ENCODE data around the gene BBS2.
A peak's percentile ranks its signal among the peaks of the same experiment; 100 is the strongest.

Gene BBS2

DNA sequence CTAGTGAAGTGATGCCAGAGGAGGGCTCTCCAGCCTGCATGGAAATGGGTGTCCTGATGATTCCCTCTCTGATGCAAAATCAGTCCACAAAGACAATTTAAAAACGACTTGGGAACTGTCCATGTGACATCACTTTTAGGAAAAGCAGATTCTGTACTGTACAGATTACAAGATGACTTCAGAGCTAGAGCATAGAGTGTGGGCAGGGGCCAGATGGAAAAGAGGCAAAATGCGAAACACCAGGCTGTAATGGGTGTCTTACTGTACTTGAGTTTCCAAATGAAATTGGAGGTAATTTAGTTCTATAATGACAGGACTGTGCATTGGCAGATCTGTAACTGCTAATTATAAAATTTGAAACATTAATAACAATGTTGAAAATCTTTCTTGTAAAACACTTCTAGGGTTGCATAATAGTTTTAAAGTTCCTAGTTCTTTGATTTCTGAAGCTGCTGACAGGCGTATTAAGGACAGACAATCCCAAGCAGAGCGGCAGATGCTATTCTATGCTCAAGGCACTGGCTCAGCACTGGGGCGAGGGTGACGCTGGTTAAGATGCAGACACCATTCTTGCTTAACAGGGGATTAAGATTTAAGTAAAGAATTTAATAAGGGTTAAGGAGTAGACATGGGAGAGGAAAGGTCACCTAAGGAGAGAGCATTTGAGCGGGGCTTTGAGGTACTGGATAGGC lies 38.9 kb downstream of the BBS2 start:
- no peak overlapping the region for H3K4me3 ChIP-seq (ENCODE audit: low read length)
- no peak for DNase-seq (ENCODE audit: low read depth, low spot score)

DNA sequence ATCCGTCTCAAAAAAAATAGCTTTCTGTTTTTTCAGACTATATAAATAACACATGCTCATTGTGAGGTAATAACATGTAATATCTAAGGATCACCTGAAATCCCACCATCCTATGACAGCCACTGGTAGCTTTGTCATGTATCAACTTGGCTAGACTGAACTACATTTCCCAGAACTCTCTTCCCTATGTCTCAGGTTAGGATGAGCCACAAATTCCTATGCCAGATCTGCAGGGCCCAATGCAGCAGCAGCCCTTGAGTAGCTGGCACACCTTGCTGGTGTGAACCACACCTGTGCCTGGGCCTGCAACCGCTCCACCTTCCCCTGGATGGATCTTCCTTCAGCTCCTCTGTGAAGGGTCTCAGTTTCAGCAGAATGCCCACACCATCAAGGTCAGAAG lies 40.4 kb downstream of the BBS2 start:
- DNase-seq (ENCODE audit: low read depth, low spot score) = no peak
- no peak overlapping the region for H3K4me3 ChIP-seq (ENCODE audit: low read length)

DNA sequence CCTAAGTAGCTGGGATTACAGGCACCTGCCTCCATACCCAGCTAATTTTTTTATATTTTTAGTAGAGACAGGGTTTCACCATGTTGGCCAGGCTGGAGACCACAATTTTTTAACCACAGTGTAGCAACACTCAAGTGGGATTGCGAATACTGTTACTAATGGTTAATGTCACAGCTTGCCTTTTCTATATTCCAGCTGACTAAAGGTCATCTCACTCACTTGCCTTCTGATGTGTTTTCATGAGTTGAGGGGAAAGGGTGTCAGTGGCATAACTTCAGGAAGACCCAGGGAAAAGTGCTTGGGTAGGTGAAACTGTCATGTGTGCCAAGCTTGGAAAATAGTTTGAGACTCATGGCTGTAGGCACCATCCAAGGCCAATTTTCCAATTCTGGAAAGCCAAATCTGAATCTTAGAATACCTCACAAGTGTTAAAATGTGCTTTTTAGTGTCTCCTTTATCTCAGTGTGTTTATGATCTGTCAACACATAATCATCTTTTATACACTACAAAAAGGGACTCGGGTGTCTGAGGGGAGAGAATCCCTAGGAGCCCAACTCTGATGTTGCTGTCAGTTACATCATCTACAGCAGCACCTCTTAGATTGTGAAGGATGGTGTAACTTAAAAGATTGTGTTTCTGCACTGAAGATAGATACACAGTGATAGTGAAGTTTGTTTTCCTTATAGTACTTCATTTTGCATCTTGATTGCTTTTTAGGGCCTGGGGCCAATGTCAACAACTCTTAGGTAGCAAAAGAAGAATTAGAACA lies 41.4 kb downstream of the BBS2 start:
- H3K4me3 ChIP-seq (ENCODE audit: low read length) = no peak overlapping the region
- no peak for DNase-seq (ENCODE audit: low read depth, low spot score)

DNA sequence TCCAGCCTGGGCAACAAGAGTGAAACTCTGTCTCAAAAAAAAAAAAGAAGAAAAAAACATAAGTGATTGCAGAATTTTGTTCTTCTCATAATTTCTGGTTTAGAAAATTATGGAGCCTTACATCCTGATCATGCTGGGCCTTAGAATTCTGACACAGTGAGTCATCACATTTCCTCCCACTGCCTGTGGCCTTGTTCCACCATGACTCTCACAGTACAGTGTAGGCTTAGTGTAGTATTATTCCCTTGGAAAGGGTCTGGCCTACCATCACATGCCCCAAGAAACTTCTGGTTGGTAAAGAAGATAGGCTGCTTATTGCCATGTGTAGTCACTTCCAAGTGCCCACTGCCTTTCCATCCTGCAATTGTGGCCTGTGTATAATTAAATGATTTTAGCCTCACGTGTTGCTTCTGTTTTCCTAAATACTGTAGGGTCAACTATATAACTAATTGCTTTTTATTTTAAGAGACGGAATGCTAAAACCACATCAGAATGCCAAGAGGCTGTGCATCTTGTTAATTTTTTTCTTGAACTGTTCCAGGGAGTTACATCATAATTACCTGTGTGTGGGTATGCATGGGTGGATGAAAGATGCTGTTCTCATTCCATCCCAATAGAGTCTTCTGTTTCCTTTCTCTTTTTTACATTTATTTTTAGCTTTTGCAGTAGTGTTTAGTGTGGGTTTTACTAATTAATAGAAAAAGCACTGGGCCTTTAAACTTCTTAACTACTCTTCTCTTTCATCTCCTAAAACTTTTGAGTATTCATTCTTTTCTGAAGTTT lies 42.5 kb downstream of the BBS2 start:
- no peak for DNase-seq (ENCODE audit: low read depth, low spot score)
- H3K4me3 ChIP-seq (ENCODE audit: low read length) = no peak overlapping the region

DNA sequence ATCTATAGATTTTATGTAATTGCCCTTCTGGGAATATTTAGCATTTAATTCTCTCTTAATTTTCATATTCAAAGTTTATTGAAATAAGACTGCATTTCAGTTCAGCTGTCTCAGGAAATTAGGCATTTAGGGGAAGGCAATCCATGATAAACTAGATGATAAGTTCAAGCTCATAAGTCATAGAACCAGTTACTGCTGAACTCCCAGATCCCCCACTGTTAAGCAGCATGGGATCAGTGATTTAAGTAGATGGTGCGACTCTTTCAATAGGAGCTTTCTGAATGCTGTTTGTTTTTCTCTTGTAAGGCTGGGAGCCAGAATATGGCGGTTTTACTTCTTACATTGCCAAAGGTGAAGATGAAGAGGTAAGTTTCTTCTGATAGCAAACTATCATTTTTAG lies 44.6 kb downstream of the BBS2 start:
- DNase-seq (ENCODE audit: low read depth, low spot score) = no peak
- H3K4me3 ChIP-seq (ENCODE audit: low read length) = no peak overlapping the region

DNA sequence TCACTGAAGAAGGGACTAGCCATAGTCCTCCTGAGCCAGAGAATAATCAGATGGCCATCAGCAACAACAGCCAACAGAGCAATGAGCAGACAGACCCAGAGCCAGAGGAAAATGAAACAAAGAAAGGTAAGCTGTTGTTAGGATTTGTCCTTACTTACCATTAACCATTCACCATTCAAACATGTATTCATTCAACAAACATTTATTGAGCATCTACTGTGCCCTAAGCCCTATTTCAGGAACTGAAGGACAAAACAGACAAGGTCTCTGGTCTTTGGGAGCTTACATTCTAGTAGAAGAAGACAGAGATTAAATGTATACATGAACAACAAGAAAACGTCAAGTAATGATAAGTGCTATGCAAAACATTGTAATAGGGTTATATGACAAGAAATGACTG lies 49.2 kb downstream of the BBS2 start:
- DNase-seq (ENCODE audit: low read depth, low spot score) = no peak

DNA sequence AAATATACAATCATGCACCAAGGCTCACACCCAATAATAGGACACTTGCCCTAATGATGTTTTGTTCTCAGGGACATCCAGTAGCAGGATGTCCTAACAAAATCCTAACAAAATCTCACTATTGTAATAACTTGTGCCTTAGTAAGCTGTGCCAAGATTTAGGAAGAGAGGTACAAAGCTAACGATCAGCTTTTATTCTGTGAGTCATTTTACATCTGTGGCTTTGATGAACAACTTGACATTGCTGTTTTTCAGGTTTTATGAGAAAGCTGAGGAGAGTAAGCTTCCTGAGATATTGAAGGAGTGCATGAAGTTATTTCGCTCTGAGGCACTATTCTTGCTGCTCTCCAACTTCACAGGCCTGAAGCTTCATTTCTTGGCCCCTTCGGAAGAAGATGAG lies 49.6 kb downstream of the BBS2 start:
- no peak for DNase-seq (ENCODE audit: low read depth, low spot score)
- H3K4me3 ChIP-seq (ENCODE audit: low read length) = no peak overlapping the region

More for the DNA sequence above, 49.2 kb downstream of the BBS2 start:
- no peak overlapping the region for H3K4me3 ChIP-seq (ENCODE audit: low read length)

DNA sequence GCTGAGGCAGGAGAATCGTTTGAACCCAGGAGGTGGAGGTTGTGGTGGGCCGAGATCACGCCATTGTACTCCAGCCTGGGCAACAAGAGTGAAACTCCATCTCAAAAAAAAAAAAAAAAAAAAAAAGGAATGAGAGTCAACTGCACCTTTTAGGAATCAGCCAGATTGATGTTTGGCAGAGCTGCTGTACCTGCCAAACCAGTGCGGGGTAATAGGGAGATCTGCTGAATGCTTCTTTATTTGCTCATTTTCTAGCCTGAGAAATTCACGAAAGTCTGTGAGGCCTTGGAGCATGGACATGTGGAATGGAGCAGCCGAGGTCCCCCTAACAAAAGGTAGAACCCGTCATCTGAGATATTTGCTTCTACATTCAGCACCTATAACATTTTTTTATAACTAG lies 50.1 kb downstream of the BBS2 start:
- H3K4me3 ChIP-seq (ENCODE audit: low read length) = no peak overlapping the region
- DNase-seq (ENCODE audit: low read depth, low spot score) = no peak

DNA sequence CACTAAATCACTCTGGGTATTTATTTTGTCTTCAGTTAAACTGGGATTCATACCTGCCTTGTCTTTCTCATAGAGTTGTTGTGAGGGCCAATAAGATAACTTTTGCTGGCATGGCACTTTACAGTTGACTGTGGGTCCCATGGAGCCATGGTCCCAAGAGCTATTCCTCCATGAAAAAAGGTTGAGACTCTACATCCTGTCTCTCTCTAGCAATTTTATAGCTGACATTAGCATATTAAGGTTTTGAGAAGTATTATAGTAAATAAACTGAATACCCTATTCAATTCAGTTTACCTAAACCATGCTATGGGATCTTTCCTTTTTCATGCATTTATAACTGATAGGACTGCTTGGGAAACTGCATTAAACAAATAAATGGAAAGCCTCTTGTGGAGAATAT lies 51.0 kb downstream of the BBS2 start:
- H3K4me3 ChIP-seq (ENCODE audit: low read length) = no peak overlapping the region
- DNase-seq (ENCODE audit: low read depth, low spot score) = no peak

DNA sequence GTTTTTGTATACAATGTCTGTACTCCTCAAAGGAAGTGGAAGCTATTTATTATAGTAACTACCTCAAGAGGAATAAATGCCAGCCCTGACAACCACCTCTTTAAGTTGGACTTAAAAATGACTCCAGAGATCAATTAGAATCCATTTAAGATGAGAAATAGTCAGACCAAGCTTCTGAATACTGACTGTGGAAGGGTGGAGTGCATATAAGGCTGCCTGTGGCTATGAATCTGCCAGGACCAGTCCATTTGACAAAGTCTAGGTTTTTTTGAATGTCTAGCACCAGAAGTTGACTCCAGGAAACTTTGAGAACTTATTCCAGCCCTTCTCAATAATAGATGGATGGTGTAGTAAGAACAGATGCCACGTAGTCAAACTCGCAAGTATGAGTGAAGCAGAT lies 53.5 kb downstream of the BBS2 start:
- DNase-seq (ENCODE audit: low read depth, low spot score) = no peak
- H3K4me3 ChIP-seq (ENCODE audit: low read length) = no peak overlapping the region

DNA sequence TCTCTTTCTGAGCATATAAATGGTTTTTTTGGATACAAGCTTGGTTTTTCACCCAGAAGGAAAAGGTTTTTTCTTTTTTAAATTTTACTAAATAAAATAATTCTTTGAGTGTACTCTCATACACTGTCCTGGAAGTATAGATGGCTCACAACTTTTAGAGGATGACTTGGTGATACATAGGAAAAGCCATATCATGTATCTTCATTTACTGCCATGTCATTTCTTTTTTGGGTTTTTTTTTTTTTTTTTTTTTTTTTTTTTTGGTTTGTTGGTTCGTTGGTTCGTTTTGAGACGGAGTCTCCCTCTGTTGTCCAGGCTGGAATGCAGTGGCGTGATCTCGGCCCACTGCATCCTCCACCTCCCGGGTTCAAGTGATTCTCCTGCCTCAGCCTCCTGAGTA lies 56.7 kb downstream of the BBS2 start:
- no peak overlapping the region for H3K4me3 ChIP-seq (ENCODE audit: low read length)
- no peak for DNase-seq (ENCODE audit: low read depth, low spot score)

DNA sequence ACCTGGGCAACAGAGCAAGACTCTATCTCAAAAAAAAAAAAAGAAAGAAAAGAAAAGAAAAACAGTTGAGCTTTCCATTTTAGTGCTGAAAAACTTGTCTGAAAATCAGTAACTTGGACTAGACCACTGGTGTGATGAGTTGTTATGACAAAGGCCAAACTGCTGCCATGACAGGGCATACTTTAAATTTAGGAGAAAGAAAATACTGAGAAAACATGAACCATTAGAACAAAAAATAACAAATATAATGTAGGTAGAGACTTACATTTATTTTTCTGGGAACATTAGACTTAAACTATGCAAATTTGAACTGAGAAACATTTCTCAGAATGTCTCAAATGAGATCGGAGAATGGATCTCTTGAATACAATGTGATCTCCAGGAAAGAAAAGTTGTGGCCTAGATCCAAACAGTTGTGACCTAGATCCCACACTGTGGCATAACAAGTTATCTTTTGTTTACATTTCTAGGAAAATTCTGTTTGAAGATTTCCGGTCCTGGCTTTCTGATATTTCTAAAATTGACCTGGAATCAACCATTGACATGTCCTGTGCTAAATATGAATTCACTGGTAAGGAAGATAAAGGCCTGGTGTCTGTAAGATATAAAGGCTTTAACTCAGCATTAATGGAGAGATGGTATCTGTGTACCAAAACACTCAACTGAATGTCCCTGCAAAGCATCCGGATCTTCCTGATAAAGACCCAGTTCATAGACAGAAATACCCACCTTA lies 57.6 kb downstream of the BBS2 start:
- no peak overlapping the region for H3K4me3 ChIP-seq (ENCODE audit: low read length)
- DNase-seq (ENCODE audit: low read depth, low spot score) = no peak

DNA sequence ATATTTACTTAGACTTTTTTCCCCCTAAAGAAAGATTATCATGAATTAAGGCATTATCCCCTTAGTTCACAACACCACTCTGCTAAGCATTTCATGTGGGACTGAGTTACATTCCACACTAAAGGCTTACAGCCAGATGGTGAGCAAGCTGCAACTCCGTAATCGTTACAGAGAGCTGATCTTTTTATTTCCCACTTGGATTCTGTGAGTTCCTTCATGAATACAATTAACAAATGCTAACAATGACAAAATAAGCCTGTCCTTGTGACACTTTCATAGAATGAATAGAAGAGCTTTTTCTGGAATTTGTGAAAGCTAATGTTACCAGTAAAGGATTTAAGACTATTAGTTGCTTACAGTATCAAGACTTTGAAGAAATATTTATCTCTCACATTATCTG lies 59.7 kb downstream of the BBS2 start:
- no peak overlapping the region for H3K4me3 ChIP-seq (ENCODE audit: low read length)

DNA sequence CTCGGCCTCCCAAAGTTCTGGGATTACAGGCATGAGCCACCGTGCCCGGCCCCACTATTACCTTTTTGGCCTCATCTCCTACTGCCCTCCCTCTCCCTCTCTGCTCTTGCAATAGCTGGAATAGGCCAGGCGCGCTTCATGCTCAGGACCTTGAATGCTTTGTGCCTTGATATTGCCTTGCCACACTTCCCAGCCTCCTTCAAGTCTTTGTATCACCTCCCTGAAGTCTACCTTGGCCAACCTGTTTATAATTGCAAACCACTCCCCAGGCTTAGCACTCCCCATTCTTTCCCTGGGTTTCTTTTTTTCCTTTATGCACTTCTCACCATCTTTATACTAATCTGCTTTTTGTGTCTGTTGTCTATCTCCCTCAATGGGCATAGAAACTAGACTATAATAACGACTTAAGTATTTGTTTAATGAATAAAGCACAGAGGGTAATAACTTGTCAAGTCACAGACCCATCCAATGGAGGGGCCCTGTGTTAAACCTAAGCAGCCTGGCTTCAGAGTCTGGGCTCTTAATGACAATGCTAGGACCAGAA lies 61.8 kb downstream of the BBS2 start:
- no peak overlapping the region for H3K4me3 ChIP-seq (ENCODE audit: low read length)
- no peak for DNase-seq (ENCODE audit: low read depth, low spot score)

More for the DNA sequence above, 59.7 kb downstream of the BBS2 start:
- no peak for DNase-seq (ENCODE audit: low read depth, low spot score)

DNA sequence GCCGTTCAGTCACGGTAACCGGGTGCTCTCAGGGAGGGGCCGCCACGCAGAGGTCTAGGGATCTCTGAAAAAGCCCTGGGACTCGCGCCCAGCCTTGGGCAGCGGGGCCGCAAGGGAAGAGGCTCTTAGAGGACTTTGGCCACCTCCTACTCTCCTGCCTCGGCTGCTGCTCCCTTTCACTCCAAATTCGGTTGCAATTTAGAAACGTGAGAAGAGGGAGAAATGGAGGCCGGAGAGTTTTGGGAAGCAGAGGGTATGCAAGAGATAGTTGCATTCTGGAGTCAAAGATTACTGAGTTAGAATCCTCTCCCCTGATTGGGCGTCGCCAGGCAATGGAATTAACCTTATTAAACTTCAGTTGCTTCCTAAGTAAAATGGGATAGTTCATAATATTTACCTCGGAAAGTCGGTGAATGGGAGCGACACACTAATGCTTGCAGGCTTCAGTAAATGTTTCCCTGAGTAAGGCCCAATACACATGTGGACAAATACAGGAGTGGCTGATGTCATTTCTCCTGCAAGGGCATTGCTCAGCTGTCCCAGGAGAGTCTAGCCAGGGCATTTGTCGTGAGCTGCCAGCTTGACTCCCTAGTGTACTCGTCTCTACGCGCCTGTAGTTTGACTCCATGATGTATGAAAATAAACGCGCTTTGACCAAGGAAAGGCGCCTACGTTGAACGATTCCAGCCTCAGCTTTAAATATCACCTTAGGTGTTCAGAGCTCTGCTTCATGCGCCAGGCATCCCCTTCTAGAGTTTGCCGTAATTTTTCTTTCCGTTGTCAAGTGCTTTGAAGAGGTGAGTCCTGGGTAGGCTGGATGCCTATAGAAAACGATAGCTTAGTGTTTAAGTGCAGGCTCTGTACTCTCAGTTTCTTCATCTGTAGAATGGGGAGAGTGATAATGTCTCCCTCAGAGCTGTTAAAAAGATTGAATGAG lies 67.8 kb downstream of the BBS2 start:
- DNase-seq (ENCODE audit: low read depth, low spot score) = no peak
- peak overlapping the region; percentile 76 for H3K4me3 ChIP-seq (ENCODE audit: low read length)

DNA sequence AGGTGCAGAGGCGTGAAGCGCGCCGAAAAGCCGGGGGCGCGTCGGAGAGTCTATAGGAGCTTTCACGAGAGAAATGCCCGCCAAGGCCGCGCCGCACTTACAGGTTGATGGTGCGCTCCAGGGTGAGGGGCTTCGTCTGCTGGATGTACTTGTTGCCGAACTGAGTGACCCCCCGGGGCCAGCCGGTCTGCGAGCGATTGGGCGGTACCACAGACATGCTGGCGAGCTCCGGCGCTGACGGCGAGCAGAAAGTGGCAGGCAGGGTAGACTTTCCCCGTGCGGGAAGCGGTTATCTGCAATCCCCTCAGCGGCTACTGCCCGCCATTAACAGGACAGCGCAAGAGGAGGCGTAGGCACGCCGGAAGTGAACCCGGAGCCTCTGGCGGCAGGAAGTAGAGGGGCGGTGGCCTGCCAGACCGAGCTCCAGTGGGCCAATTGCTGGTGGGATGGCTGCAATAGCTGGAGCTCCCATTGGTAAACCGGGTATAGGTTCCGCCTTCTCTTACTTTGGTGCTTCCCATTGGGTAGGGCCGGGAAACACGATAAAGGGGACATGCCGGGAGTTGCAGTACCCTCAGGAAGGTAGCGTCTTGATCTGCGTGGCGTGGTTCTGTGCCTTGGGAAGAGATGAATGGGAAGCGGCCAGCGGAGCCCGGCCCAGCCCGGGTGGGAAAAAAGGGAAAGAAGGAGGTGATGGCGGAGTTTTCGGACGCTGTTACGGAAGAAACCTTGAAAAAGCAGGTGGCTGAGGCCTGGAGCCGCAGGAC lies 68.7 kb downstream of the BBS2 start, which contains the start of the genes NUDT21 and OGFOD1:
NUDT21 (minus strand) TSS at position 347 of the 767 bp plus-strand sequence; CDS start at position 217, 130 bp downstream.
OGFOD1 (plus strand) TSS at position 569 of the 767 bp plus-strand sequence; CDS start at position 628, 59 bp downstream.
- peak; percentile 97 for DNase-seq (ENCODE audit: low read depth, low spot score)
- H3K4me3 ChIP-seq (ENCODE audit: low read length) = peak within 1 kb of the TSS; percentile 76

DNA sequence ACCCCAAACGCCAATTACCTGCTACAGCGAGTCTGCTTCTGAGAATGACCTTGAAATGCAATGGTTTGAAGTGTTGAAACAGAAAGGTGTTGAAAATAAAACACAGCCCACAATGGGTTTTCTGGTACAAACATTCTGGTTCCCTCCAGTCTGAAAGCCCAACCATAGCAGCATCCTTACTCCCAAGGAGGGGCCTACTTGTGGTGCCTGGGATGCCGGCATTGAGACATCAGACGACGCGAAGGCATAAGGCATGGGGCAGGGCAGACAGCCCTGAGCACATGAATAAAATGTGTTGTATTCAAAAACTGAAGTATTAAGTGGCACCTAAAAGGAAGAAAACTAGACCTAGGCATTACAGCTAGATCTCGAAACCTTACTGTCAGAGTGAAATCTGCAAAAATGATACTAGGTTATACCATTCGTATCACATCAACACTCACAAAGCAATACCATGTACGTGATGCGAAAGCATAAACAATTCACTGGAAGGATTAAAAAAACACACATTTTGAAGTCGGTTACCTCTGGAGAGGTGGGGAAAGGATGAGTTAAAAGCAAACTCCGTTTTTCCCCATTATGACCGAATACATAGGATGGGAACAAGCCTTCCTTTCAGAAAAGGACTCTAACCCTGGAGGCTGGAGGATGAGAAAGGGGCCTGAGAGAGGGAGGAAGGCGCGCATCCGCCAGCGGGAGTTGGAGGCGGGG lies 69.4 kb downstream of the BBS2 start:
- peak overlapping the region; percentile 76 for H3K4me3 ChIP-seq (ENCODE audit: low read length)
- DNase-seq (ENCODE audit: low read depth, low spot score) = no peak

Data from Jurkat, Clone E6-1 (cell line).